Brain microvascular endothelial cell (primary cell): ENCODE measurements around the gene IPO13.
A peak's percentile ranks its signal among the peaks of the same experiment; 100 is the strongest.

Experiments used
- DNase-seq: peaks from one replicate; pipeline ENCODE4 v3.0.0-alpha.2; 2020
- H3K27ac ChIP-seq: fragments of 250-450 bp; sonication (Bioruptor Pico); 2 replicates; pipeline ENCODE4 v1.5.1; 2020; ENCODE audit warnings: mild to moderate bottlenecking, moderate library complexity
- H3K27me3 ChIP-seq: fragments of 250-450 bp; sonication (Bioruptor Pico); replicated peaks from 2 replicates; pipeline ENCODE4 v1.5.1; 2020; ENCODE audit warnings: mild to moderate bottlenecking
- H3K36me3 ChIP-seq: fragments of 250-450 bp; sonication (Bioruptor Pico); replicated peaks from 2 replicates; pipeline ENCODE4 v1.5.1; 2020; ENCODE audit warnings: mild to moderate bottlenecking
- H3K4me3 ChIP-seq: 2 replicates; pipeline ENCODE4 v1.5.1; 2011; ENCODE audit warnings: low read depth, mild to moderate bottlenecking, control low read depth, low read length, moderate library complexity
- in situ Hi-C: cut with HindIII; loops from 2 replicates; pipeline ENCODE4 v1.10.0; 2017; ENCODE audit warnings: low sequenced_read_pairs, low pct_ligation_motif_present
- TF ChIP-seq, protein P1 (sequence below): IDR thresholded peaks from 2 replicates; pipeline ENCODE4 v1.5.1; 2011; ENCODE audit warnings: low read depth, mild to moderate bottlenecking, moderate library complexity, low read length, control low read depth, inconsistent platforms; ENCODE audit errors: missing control alignments

The IPO13 gene, protein sequence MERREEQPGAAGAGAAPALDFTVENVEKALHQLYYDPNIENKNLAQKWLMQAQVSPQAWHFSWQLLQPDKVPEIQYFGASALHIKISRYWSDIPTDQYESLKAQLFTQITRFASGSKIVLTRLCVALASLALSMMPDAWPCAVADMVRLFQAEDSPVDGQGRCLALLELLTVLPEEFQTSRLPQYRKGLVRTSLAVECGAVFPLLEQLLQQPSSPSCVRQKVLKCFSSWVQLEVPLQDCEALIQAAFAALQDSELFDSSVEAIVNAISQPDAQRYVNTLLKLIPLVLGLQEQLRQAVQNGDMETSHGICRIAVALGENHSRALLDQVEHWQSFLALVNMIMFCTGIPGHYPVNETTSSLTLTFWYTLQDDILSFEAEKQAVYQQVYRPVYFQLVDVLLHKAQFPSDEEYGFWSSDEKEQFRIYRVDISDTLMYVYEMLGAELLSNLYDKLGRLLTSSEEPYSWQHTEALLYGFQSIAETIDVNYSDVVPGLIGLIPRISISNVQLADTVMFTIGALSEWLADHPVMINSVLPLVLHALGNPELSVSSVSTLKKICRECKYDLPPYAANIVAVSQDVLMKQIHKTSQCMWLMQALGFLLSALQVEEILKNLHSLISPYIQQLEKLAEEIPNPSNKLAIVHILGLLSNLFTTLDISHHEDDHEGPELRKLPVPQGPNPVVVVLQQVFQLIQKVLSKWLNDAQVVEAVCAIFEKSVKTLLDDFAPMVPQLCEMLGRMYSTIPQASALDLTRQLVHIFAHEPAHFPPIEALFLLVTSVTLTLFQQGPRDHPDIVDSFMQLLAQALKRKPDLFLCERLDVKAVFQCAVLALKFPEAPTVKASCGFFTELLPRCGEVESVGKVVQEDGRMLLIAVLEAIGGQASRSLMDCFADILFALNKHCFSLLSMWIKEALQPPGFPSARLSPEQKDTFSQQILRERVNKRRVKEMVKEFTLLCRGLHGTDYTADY

DNA sequence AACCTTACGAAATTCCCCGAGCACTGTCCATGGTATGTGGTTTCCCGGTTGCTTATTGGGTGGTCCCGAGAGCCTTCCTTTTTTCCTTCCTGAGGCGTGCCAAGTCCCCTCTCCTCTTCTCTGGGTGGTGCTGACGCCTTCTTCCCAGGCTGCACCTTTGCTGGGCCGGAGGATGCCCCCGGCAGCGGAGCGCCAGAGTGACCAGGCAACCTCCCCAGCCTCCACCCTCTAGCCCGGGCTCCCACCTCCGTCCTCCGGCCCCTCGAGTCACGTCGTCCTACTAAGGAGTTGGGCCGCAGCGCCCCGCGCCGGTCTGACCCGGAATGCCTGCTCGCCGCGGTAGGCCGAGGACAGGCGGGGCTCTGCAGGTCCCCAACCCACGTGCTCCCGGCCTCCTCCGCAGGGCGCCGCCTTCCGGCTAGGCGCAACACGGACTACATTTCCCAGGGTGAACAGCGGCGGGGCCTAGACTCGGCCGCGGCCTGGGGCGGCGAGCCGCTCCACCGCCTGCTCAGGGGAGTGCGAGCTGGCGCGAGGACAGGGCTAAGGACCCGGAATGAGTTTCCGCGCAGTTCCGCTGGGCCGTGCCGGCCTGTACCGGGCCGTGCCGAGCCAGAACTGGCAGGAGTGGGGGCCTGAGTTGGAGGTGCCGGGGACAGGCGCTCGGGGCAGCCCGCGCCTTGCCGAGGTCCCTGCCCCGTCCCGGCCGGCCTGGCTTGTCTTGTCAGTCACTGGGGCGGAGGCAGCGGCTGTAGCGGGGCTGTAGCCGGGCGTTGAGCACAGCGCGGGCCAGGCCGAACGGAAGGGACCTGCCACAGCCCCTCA is at the start of gene IPO13:
TSS of gene IPO13 (plus strand) at position 715 of the 825 bp plus-strand sequence. CDS start 651 bp downstream, outside the sequence.
- TF ChIP-seq, protein P1, sequence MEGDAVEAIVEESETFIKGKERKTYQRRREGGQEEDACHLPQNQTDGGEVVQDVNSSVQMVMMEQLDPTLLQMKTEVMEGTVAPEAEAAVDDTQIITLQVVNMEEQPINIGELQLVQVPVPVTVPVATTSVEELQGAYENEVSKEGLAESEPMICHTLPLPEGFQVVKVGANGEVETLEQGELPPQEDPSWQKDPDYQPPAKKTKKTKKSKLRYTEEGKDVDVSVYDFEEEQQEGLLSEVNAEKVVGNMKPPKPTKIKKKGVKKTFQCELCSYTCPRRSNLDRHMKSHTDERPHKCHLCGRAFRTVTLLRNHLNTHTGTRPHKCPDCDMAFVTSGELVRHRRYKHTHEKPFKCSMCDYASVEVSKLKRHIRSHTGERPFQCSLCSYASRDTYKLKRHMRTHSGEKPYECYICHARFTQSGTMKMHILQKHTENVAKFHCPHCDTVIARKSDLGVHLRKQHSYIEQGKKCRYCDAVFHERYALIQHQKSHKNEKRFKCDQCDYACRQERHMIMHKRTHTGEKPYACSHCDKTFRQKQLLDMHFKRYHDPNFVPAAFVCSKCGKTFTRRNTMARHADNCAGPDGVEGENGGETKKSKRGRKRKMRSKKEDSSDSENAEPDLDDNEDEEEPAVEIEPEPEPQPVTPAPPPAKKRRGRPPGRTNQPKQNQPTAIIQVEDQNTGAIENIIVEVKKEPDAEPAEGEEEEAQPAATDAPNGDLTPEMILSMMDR = peak; percentile 60
- peaks cover 8% of the 10 kb centered on the region for H3K36me3 ChIP-seq
- H3K27ac ChIP-seq = peak within 1 kb of the TSS; percentile 100
- in situ Hi-C loops = loop anchor here (25.0 kb wide), 1 partner anchor 184 kb away; no protein-coding TSS in a partner anchor
- H3K27me3 ChIP-seq = no peaks in the 10 kb centered on the region
- peak within 1 kb of the TSS; percentile 90 for H3K4me3 ChIP-seq
- peak; percentile 87 for DNase-seq

DNA sequence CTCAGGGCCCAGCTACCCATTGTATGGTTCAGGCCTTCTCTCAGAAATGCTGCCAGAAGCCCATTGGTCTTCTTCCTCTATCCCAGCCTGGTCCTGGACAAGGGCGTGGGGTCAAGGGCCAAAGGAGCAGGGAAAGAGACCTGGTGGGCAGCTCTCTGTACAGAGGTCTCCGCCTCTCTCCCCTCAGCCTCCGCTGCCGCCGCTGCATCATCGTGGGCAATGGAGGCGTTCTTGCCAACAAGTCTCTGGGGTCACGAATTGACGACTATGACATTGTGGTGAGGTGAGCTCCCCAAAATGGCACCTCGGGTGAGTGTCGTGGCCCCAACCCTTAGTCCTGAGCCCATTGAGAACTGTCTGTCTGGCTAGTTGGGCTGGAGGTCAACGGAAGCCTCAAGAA is 47.8 kb upstream of the IPO13 start:
- Histone ChIP-seq H3K36me3 (peaks cover 4% of the 10 kb centered on the region), H3K27ac (no peak overlapping the region), H3K27me3 (no peaks in the 10 kb centered on the region), H3K4me3 (no peak overlapping the region)
- TF ChIP-seq, protein P1 = no peak
- in situ Hi-C loops = no loop called here
- DNase-seq = no peak

DNA sequence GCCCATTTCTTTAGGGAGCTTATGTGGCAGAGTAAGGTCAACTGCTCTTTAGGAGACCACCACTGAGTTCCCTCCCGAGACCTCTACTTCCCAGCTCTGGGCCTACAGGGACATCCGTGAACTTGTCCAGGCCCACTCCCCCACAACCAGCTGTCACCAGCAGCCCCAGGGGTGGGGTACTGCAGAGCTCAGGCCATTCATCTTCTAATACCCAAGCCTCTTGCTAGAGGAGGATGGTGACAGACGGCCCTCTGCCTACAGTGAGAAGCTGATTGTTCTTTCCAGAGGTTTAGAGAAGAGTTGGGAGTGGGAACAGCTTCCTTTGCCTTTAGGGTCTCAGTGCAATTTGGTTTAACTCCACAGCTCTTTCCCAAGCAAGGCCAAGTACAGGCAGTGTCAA is 46.4 kb upstream of the IPO13 start:
- DNase-seq = no peak
- in situ Hi-C loops = no loop called here

DNA sequence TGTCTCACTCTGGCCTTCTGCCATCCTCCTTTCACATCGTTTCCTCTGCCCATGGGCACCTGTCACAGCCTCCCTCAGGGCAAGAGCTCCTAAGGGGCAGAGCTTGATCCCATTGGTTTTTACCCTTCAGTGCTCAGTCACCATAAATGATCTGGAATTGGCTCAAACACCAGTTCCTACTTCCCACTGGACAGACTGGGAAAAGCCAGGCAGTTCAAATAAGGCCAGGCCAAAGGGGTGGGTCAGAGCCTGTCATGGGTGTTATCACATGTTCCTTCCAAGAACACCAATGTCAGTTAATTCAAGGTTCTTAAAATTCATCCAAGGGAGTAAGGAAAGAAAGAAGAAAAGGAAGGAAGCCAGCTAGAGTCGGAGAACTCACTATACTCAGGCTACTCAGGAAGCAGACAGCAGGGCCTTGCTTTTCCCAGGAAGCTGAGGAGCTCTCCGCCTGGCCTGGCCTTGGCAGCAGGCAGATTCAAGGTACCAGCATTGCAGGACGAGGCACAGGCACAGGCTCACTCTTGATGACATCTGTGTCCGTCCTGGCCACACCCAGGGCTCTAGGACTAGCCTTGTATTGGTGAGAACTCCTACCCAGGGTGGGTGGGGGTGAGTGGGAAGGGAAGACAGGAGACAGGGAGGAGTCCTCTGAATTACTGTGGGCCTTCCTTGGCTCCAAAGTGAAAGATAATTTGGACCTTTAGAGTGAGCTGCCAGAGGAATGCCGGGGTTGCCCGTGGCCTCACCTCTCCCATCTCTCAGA is 45.4 kb upstream of the IPO13 start:
- no peak overlapping the region for H3K27ac ChIP-seq
- H3K27me3 ChIP-seq = no peaks in the 10 kb centered on the region
- TF ChIP-seq, protein P1 = no peak
- H3K4me3 ChIP-seq = no peak overlapping the region
- H3K36me3 ChIP-seq = no peaks in the 10 kb centered on the region
- in situ Hi-C loops = no loop called here
- DNase-seq = no peak

More for the DNA sequence above, 46.4 kb upstream of the IPO13 start:
- Histone ChIP-seq H3K27me3 (no peaks in the 10 kb centered on the region), H3K4me3 (no peak overlapping the region), H3K36me3 (no peaks in the 10 kb centered on the region), H3K27ac (no peak overlapping the region)
- TF ChIP-seq, protein P1 = no peak
